Kidney (tissue), 14 donors: ENCODE results near the gene TENT4A. TPM values are rescaled to one million over a fixed set of nuclear protein-coding genes. Genes with fewer than 3 reads are reported as not detected.

Experiments used
- DNase-seq, 5 donors: peaks; one replicate each; pipeline ENCODE4 v3.0.0-alpha.2; 2013 to 2020
- FAIRE-seq: peaks from 2 replicates; lab custom pipeline; 2012; peaks lifted over from hg19 to GRCh38; lab: Jason Lieb, UNC
- H3K27ac ChIP-seq, 2 donors: one replicate each; pipeline ENCODE4 v1.7.0; 2013; ENCODE audit warnings: low read depth in 2 of 2, low read length in 2 of 2, inconsistent platforms in 1 of 2
- H3K27me3 ChIP-seq: one replicate; pipeline ENCODE4 v1.7.1; 2013; ENCODE audit warnings: low read length, inconsistent platforms; ENCODE audit not compliant: control insufficient read depth, insufficient read depth
- H3K36me3 ChIP-seq, 3 donors: one replicate each; pipeline versions ENCODE4 v1.7.0 to v1.7.1; 2013; ENCODE audit warnings: low read length in 3 of 3, control low read depth in 1 of 3, inconsistent platforms in 1 of 3; ENCODE audit not compliant: insufficient read depth in 3 of 3, control insufficient read depth in 2 of 3
- H3K4me1 ChIP-seq, 3 donors: one replicate each; pipeline versions ENCODE4 v1.7.0 to v1.7.1; 2013; ENCODE audit warnings: low read length in 3 of 3, inconsistent platforms in 1 of 3, low read depth in 1 of 3; ENCODE audit not compliant: control insufficient read depth in 2 of 3, insufficient read depth in 2 of 3
- H3K4me3 ChIP-seq, 3 donors: one replicate each; pipeline versions ENCODE4 v1.7.0 to v1.8.1; 2013; ENCODE audit warnings: low read length in 3 of 3, control low read depth in 1 of 3, inconsistent platforms in 1 of 3
- H3K9ac ChIP-seq, 3 donors: one replicate each; pipeline versions ENCODE4 v1.7.0 to v1.7.1; 2013; ENCODE audit warnings: low read length in 3 of 3, control low read depth in 1 of 3, inconsistent platforms in 1 of 3
- H3K9me3 ChIP-seq, 3 donors: one replicate each; pipeline versions ENCODE4 v1.7.0 to v1.7.1; 2013; ENCODE audit warnings: low read length in 3 of 3, control low read depth in 1 of 3, inconsistent platforms in 1 of 3; ENCODE audit not compliant: control insufficient read depth in 2 of 3, insufficient read depth in 1 of 3
- CTCF ChIP-seq: IDR thresholded peaks from 3 replicates; pipeline ENCODE4 v1.5.1; 2012; ENCODE audit warnings: mild to moderate bottlenecking, moderate library complexity, borderline replicate concordance; ENCODE audit not compliant: insufficient read depth; ENCODE audit errors: extremely low read depth
- intact Hi-C: fragments of 100-400 bp; cut with DNase I; formaldehyde crosslinking; loops from one replicate; pipeline ENCODE4 v1.11.1; 2022
- polyA plus RNA-seq: library from polyadenylated mRNA; stranded (reverse); fragments of 350-450 nt; fragmentation: Illumina TruSeq; extraction: RNeasy Lipid Tissue Mini Kit (QIAGEN cat#74804); gene quantifications from one replicate; pipeline ENCODE4 v1.2.3, GENCODE V29; 2014; ENCODE audit warnings: low read depth, low replicate concordance; ENCODE audit not compliant: insufficient read depth
- total RNA-seq: library from RNA; stranded (reverse); fragmentation: NEBNext Ultra II Directional; extraction: Animal tissue kit (Norgen Biotek cat#: 25700); gene quantifications from one replicate; pipeline ENCODE4 v1.2.1, GENCODE V29; 2021
- donor health status: control.
- donor health status: control.
- donor health status: control.
- donor health status: control.
- donor health status: control.
- donor health status: DM: yes; HTN: yes; CAD: no.
- donor health status: Normal renal cell carcinoma (clear cell type).

The TENT4A gene
- total and polyA plus RNA-seq, 2 donors from 2014 or later = 4.8 to 22.8 TPM

GRCh38 chr5:6719896-6720560 lies 6.8 kb downstream of the TENT4A start:
- H3K27ac ChIP-seq = no peak overlapping the region
- TF ChIP-seq CTCF = no peak
- H3K4me3 ChIP-seq = no peak overlapping the region
- DNase-seq (no peak), FAIRE-seq (no peak)
- peaks cover 0 to 5% (median 2%) of the 10 kb centered on the region in 3 donors for H3K36me3 ChIP-seq
- peaks cover 3 to 52% (median 34%) of the 10 kb centered on the region in 3 donors for H3K4me1 ChIP-seq
- H3K9ac ChIP-seq = no peak overlapping the region
- intact Hi-C loops = no loop called here
- H3K27me3 ChIP-seq = no peaks in the 10 kb centered on the region
- no peaks in the 10 kb centered on the region for H3K9me3 ChIP-seq

- Histone ChIP-seq H3K4me3 (no peak overlapping the region), H3K27ac (no peak overlapping the region), H3K36me3 (peaks cover 0 to 5% (median 2%) of the 10 kb centered on the region in 3 donors), H3K27me3 (no peaks in the 10 kb centered on the region), H3K4me1 (peaks cover 3 to 47% (median 32%) of the 10 kb centered on the region in 3 donors), H3K9ac (no peak overlapping the region), H3K9me3 (no peaks in the 10 kb centered on the region)
- TF ChIP-seq CTCF = no peak
- intact Hi-C loops = no loop called here
- FAIRE-seq = no peak
- DNase-seq = no peak
Measured at GRCh38 chr5:6720561-6720921, 7.3 kb downstream of the TENT4A start.

- Histone ChIP-seq H3K27me3 (no peaks in the 10 kb centered on the region), H3K9ac (no peak overlapping the region), H3K9me3 (no peaks in the 10 kb centered on the region), H3K4me1 (peaks cover 3 to 44% (median 23%) of the 10 kb centered on the region in 3 donors), H3K27ac (peak overlapping the region in 1 of 2 donors; percentile 6), H3K4me3 (peak overlapping the region in 1 of 3 donors; percentile 45), H3K36me3 (peaks cover 0 to 5% (median under 1%) of the 10 kb centered on the region in 3 donors)
- no peak for TF ChIP-seq CTCF
- DNase-seq (peak in 2 of 5 donors; percentile 52 to 62), FAIRE-seq (no peak)
- intact Hi-C loops = no loop called here
Measured at GRCh38 chr5:6721442-6721841, 8.2 kb downstream of the TENT4A start.

GRCh38 chr5:6722015-6722414 lies 8.8 kb downstream of the TENT4A start:
- Histone ChIP-seq H3K27ac (peak overlapping the region; percentile 6 to 29), H3K9me3 (no peaks in the 10 kb centered on the region), H3K4me1 (peaks cover 3 to 41% (median 22%) of the 10 kb centered on the region in 3 donors), H3K4me3 (peak overlapping the region in 2 of 3 donors; percentile 12 to 45), H3K36me3 (peaks cover 0 to 5% (median 0%) of the 10 kb centered on the region in 3 donors), H3K27me3 (no peaks in the 10 kb centered on the region), H3K9ac (peak overlapping the region in 1 of 3 donors; percentile 22)
- intact Hi-C loops = no loop called here
- TF ChIP-seq CTCF = no peak
- DNase-seq = peak in 1 of 5 donors; percentile 15
- no peak for FAIRE-seq
